Measurements from ENCODE around the gene MAD1L1. TPM values are rescaled to one million over a fixed set of nuclear protein-coding genes. Genes with fewer than 3 reads are reported as not detected.

Gene MAD1L1
- total RNA-seq, 2 donors from 2014 or later, result 59.1 to 61.4 TPM

GRCh38 chr7:2032030-2032875, 200.5 kb downstream of the MAD1L1 start:
- H3K4me3 Mint-ChIP-seq, result no peak overlapping the region
- Histone ChIP-seq H3K36me3 (ENCODE audit: control insufficient read depth, insufficient read depth, low read length) (peaks cover 4% of the 10 kb centered on the region), H3K9ac (ENCODE audit: extremely low read depth, low read length, poor library complexity, severe bottlenecking) (no peak overlapping the region), H3K9me3 (ENCODE audit: control insufficient read depth, low read length) (peaks cover 10% of the 10 kb centered on the region), H3K27me3 (ENCODE audit: control insufficient read depth, insufficient read depth, low read length, poor library complexity, severe bottlenecking) (no peaks in the 10 kb centered on the region), H3K4me3 (ENCODE audit: low read length) (no peak overlapping the region), H3K27ac (ENCODE audit: low read depth, low read length) (no peak overlapping the region), H3K4me1 (ENCODE audit: control insufficient read depth, insufficient read depth, low read length) (no peaks in the 10 kb centered on the region)
- TF ChIP-seq CTCF (conservative IDR thresholded peaks at IDR 0.05), result no peak
- peak; percentile 76 for DNase-seq
- H3K27me3 Mint-ChIP-seq (ENCODE audit: insufficient read depth), result no peaks in the 10 kb centered on the region
- H3K36me3 Mint-ChIP-seq (ENCODE audit: low read depth), result peaks cover 13% of the 10 kb centered on the region
- H3K4me1 Mint-ChIP-seq, result peaks cover 6% of the 10 kb centered on the region
- H3K27ac Mint-ChIP-seq, result peak overlapping the region; percentile 66
- 88 to 89% methylated on average over 22 to 26 of the region's 26 CpGs for WGBS, 2 experiments (ENCODE audit: insufficient coverage in 1 of 2, insufficient read length in 1 of 2)
- peaks cover 12% of the 10 kb centered on the region for H3K9me3 Mint-ChIP-seq

DNA sequence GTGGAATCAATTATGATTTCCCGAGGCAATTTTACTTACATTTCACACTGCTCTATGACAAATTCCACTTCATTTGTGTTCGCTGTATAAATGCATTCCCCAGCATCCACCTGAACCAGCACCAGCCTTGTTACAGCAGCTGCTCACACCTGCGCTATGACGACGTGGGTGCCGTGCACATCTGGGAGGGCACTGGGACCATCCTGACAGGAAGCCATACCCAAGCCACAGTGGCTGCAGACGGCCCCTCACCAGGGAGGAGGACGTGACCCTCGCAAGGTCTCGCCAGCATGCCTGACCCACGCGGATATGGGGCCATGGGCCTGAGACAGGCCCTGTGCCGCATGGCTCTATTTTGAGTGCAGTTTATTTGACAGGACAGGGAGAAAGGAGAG, 201.3 kb downstream of the MAD1L1 start:
- TF ChIP-seq CTCF (conservative IDR thresholded peaks at IDR 0.05), result no peak
- DNase-seq, result no peak
- Mint-ChIP-seq H3K4me3 (no peak overlapping the region), H3K27me3 (ENCODE audit: insufficient read depth) (no peaks in the 10 kb centered on the region), H3K36me3 (ENCODE audit: low read depth) (peaks cover 13% of the 10 kb centered on the region), H3K9me3 (peaks cover 16% of the 10 kb centered on the region), H3K4me1 (peaks cover 6% of the 10 kb centered on the region), H3K27ac (peak overlapping the region; percentile 41)
- Histone ChIP-seq H3K9me3 (ENCODE audit: control insufficient read depth, low read length) (peaks cover 14% of the 10 kb centered on the region), H3K27me3 (ENCODE audit: control insufficient read depth, insufficient read depth, low read length, poor library complexity, severe bottlenecking) (no peaks in the 10 kb centered on the region), H3K4me1 (ENCODE audit: control insufficient read depth, insufficient read depth, low read length) (no peaks in the 10 kb centered on the region), H3K27ac (ENCODE audit: low read depth, low read length) (no peak overlapping the region), H3K9ac (ENCODE audit: extremely low read depth, low read length, poor library complexity, severe bottlenecking) (no peak overlapping the region), H3K36me3 (ENCODE audit: control insufficient read depth, insufficient read depth, low read length) (peaks cover 5% of the 10 kb centered on the region), H3K4me3 (ENCODE audit: low read length) (no peak overlapping the region)
- WGBS, 2 experiments (ENCODE audit: insufficient coverage in 1 of 2, insufficient read length in 1 of 2), result 91 to 97% methylated on average over 12 to 13 of the region's 13 CpGs

DNA sequence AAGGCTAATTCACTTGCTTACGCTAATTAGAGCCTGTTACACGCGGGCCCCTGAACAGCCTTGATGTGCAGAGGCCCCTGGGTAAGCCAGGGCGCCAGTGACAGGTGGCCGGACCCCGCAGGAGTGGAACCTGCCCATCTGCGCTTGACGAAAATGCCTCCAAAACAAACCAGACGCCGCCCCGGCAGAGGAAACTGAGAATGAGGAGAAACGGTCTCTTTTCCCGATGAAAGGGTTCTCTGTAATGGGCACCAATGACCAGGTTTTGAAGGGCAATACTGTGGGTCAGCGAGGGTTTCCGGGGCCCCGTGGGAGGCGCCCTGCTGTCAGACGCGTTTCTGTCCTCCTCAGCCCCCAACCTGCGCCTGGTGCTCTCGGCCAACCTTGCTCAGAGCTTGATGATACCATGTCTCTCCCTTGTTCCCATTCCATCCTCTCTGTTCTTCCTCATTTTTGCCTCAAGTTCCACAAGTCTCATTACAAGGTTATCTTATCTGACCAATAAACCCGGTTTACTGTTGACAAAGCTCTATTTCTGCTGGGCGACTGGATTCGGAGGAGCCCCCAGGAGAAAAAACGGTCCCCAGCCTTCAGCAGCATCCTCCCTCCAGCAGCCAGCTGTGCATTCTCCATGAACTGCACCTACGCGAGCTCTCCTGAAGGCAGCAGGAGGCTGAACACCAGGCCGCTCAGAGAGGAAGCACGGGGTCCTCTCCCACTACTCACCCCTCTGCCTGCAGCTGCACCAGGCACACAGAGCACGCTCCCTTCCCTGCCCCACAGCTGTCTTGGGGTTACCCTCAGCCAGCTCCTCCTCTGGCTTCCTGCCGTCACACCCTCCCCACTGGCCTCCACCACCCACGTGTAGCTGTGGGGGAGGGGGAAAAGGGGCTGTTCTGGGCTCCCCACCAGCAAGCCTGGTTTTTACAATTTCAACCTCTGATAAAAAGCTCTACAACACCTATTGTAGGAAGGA, 202.0 kb downstream of the MAD1L1 start:
- H3K4me3 Mint-ChIP-seq, result no peak overlapping the region

More for the DNA sequence above, 202.0 kb downstream of the MAD1L1 start:
- Histone ChIP-seq H3K9ac (ENCODE audit: extremely low read depth, low read length, poor library complexity, severe bottlenecking) (no peak overlapping the region), H3K4me1 (ENCODE audit: control insufficient read depth, insufficient read depth, low read length) (no peaks in the 10 kb centered on the region), H3K4me3 (ENCODE audit: low read length) (no peak overlapping the region), H3K27ac (ENCODE audit: low read depth, low read length) (no peak overlapping the region), H3K9me3 (ENCODE audit: control insufficient read depth, low read length) (peaks cover 21% of the 10 kb centered on the region), H3K36me3 (ENCODE audit: control insufficient read depth, insufficient read depth, low read length) (peaks cover 10% of the 10 kb centered on the region), H3K27me3 (ENCODE audit: control insufficient read depth, insufficient read depth, low read length, poor library complexity, severe bottlenecking) (no peaks in the 10 kb centered on the region)
- Mint-ChIP-seq H3K36me3 (ENCODE audit: low read depth) (peaks cover 18% of the 10 kb centered on the region), H3K9me3 (peaks cover 21% of the 10 kb centered on the region), H3K27me3 (ENCODE audit: insufficient read depth) (no peaks in the 10 kb centered on the region), H3K4me1 (peaks cover 6% of the 10 kb centered on the region), H3K27ac (no peak overlapping the region)
- 93 to 94% methylated on average over 24 to 31 of the region's 32 CpGs for WGBS, 2 experiments (ENCODE audit: insufficient coverage in 1 of 2, insufficient read length in 1 of 2)
- TF ChIP-seq CTCF (conservative IDR thresholded peaks at IDR 0.05), result no peak
- DNase-seq, result no peak

Measured in endodermal cell (in vitro differentiated cells).